ENCODE measurements around the gene HDAC2. TPM values are rescaled to one million over a fixed set of nuclear protein-coding genes. Genes with fewer than 3 reads are reported as not detected.

The HDAC2 gene
- total and polyA plus RNA-seq, 2 of the 13 experiments (the other 11 are each of a cell fraction or from before 2014, with no cell fraction given), result 99.6 to 114 TPM

DNA sequence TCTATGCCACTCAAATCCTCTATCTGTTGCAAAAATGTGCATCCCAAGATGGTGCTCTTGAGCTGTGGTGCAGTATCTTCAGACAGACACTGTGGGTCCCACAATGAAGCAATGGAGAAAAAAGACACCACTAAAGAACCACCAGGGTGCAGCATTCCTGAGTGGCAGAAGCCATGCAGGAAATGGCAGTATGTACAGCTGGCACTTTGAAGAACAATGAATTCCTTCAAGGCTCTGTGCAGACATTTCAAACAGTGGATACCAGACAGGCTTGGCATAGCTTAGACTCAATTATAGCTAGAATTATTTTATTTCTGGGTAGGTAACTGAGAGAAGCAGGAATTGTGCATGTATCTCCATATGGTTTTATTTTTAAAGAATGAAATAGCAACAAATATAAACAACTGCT, 24.0 kb upstream of the HDAC2 start (continued):
- TF ChIP-seq, protein P1, sequence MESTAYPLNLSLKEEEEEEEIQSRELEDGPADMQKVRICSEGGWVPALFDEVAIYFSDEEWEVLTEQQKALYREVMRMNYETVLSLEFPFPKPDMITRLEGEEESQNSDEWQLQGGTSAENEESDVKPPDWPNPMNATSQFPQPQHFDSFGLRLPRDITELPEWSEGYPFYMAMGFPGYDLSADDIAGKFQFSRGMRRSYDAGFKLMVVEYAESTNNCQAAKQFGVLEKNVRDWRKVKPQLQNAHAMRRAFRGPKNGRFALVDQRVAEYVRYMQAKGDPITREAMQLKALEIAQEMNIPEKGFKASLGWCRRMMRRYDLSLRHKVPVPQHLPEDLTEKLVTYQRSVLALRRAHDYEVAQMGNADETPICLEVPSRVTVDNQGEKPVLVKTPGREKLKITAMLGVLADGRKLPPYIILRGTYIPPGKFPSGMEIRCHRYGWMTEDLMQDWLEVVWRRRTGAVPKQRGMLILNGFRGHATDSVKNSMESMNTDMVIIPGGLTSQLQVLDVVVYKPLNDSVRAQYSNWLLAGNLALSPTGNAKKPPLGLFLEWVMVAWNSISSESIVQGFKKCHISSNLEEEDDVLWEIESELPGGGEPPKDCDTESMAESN (CRISPR knock-in tag; conservative IDR thresholded peaks at IDR 0.05), result 0 out of 2 replicates have a peak, but pooled peaks have one; percentile 26
- TF ChIP-seq ZNF746 (CRISPR knock-in tag; IDR thresholded peaks at IDR 0.05) (no peak), EP300 (IDR thresholded peaks at IDR 0.05; ENCODE audit: low read depth in 2 of 2, low read length in 2 of 2) (0 out of 4 replicates have a peak, but pooled peaks of 1 of the 2 experiments have one; percentile 16), EP300 (CRISPR knock-in tag; IDR thresholded peaks at IDR 0.05; ENCODE audit: borderline replicate concordance) (no peak), XBP1 (CRISPR knock-in tag; IDR thresholded peaks at IDR 0.05) (no peak), GATAD2A (CRISPR knock-in tag; IDR thresholded peaks at IDR 0.05) (peak; percentile 61), ZNF331 (CRISPR knock-in tag; IDR thresholded peaks at IDR 0.05) (peak; percentile 61; the same call in 1 of the 2 replicates), ZNF652 (CRISPR knock-in tag; IDR thresholded peaks at IDR 0.05; ENCODE audit: borderline replicate concordance, low read depth) (no peak), SOX5 (CRISPR knock-in tag; IDR thresholded peaks at IDR 0.05; ENCODE audit: borderline replicate concordance) (peak; percentile 58; the same call in 1 of the 2 replicates), ETV5 (CRISPR knock-in tag; IDR thresholded peaks at IDR 0.05; ENCODE audit: borderline replicate concordance) (peak; percentile 30; the same call in 1 of the 2 replicates), CEBPG (CRISPR knock-in tag; IDR thresholded peaks at IDR 0.05) (peak; percentile 90), HDAC2 (CRISPR knock-in tag; IDR thresholded peaks at IDR 0.05) (peak; percentile 50; the same call in 1 of the 2 replicates), FOXA1 (IDR thresholded peaks at IDR 0.05) (no peak), FOXA1 (CRISPR knock-in tag; IDR thresholded peaks at IDR 0.05) (0 out of 2 replicates have a peak, but pooled peaks have one; percentile 22), RFXAP (CRISPR knock-in tag; IDR thresholded peaks at IDR 0.05; ENCODE audit: borderline replicate concordance) (peak; percentile 28; the same call in 1 of the 2 replicates), NFE2 (CRISPR knock-in tag; IDR thresholded peaks at IDR 0.05) (no peak), FOXJ3 (CRISPR knock-in tag; IDR thresholded peaks at IDR 0.05; ENCODE audit: borderline replicate concordance) (0 out of 2 replicates have a peak, but pooled peaks have one; percentile 38), ZMYM4 (CRISPR knock-in tag; IDR thresholded peaks at IDR 0.05) (peak; percentile 81), ZNF335 (CRISPR knock-in tag; IDR thresholded peaks at IDR 0.05) (0 out of 2 replicates have a peak, but pooled peaks have one; percentile 60)
- TF ChIP-seq, protein P2, sequence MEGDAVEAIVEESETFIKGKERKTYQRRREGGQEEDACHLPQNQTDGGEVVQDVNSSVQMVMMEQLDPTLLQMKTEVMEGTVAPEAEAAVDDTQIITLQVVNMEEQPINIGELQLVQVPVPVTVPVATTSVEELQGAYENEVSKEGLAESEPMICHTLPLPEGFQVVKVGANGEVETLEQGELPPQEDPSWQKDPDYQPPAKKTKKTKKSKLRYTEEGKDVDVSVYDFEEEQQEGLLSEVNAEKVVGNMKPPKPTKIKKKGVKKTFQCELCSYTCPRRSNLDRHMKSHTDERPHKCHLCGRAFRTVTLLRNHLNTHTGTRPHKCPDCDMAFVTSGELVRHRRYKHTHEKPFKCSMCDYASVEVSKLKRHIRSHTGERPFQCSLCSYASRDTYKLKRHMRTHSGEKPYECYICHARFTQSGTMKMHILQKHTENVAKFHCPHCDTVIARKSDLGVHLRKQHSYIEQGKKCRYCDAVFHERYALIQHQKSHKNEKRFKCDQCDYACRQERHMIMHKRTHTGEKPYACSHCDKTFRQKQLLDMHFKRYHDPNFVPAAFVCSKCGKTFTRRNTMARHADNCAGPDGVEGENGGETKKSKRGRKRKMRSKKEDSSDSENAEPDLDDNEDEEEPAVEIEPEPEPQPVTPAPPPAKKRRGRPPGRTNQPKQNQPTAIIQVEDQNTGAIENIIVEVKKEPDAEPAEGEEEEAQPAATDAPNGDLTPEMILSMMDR (CRISPR knock-in tag; IDR thresholded peaks at IDR 0.05), result peak; percentile 92
- TF ChIP-seq, protein P3, sequence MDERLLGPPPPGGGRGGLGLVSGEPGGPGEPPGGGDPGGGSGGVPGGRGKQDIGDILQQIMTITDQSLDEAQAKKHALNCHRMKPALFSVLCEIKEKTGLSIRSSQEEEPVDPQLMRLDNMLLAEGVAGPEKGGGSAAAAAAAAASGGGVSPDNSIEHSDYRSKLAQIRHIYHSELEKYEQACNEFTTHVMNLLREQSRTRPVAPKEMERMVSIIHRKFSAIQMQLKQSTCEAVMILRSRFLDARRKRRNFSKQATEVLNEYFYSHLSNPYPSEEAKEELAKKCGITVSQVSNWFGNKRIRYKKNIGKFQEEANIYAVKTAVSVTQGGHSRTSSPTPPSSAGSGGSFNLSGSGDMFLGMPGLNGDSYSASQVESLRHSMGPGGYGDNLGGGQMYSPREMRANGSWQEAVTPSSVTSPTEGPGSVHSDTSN (CRISPR knock-in tag; IDR thresholded peaks at IDR 0.05), result no peak
- TF ChIP-seq, protein P4, sequence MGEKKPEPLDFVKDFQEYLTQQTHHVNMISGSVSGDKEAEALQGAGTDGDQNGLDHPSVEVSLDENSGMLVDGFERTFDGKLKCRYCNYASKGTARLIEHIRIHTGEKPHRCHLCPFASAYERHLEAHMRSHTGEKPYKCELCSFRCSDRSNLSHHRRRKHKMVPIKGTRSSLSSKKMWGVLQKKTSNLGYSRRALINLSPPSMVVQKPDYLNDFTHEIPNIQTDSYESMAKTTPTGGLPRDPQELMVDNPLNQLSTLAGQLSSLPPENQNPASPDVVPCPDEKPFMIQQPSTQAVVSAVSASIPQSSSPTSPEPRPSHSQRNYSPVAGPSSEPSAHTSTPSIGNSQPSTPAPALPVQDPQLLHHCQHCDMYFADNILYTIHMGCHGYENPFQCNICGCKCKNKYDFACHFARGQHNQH (CRISPR knock-in tag; IDR thresholded peaks at IDR 0.05), result peak; percentile 39; the same call in 1 of the 2 replicates
- TF ChIP-seq, protein P5, sequence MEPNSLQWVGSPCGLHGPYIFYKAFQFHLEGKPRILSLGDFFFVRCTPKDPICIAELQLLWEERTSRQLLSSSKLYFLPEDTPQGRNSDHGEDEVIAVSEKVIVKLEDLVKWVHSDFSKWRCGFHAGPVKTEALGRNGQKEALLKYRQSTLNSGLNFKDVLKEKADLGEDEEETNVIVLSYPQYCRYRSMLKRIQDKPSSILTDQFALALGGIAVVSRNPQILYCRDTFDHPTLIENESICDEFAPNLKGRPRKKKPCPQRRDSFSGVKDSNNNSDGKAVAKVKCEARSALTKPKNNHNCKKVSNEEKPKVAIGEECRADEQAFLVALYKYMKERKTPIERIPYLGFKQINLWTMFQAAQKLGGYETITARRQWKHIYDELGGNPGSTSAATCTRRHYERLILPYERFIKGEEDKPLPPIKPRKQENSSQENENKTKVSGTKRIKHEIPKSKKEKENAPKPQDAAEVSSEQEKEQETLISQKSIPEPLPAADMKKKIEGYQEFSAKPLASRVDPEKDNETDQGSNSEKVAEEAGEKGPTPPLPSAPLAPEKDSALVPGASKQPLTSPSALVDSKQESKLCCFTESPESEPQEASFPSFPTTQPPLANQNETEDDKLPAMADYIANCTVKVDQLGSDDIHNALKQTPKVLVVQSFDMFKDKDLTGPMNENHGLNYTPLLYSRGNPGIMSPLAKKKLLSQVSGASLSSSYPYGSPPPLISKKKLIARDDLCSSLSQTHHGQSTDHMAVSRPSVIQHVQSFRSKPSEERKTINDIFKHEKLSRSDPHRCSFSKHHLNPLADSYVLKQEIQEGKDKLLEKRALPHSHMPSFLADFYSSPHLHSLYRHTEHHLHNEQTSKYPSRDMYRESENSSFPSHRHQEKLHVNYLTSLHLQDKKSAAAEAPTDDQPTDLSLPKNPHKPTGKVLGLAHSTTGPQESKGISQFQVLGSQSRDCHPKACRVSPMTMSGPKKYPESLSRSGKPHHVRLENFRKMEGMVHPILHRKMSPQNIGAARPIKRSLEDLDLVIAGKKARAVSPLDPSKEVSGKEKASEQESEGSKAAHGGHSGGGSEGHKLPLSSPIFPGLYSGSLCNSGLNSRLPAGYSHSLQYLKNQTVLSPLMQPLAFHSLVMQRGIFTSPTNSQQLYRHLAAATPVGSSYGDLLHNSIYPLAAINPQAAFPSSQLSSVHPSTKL (CRISPR knock-in tag; IDR thresholded peaks at IDR 0.05), result peak; percentile 57
